Cardiac fibroblast (primary cell): ENCODE data around the gene MTF2.

Experiments used
- DNase-seq, 2 donors: peaks; one replicate each; pipeline versions ENCODE4 v3.0.0 to v3.0.0-alpha.2; 2010; ENCODE audit warnings: low read depth in 2 of 2
- H3K4me3 ChIP-seq, 2 donors: replicated peaks in 1 of 2; 1 replicate in 1 of 2; 2 replicates in 1 of 2; pipeline ENCODE4 v1.5.1; 2011; ENCODE audit warnings: low read depth in 2 of 2, low read length in 2 of 2, mild to moderate bottlenecking in 2 of 2, moderate library complexity in 1 of 2
- TF ChIP-seq, protein P1 (sequence below): IDR thresholded peaks from one replicate; pipeline ENCODE4 v1.5.1; 2011; ENCODE audit warnings: low read depth, mild to moderate bottlenecking, low read length, inconsistent platforms

MTF2 gene

DNA sequence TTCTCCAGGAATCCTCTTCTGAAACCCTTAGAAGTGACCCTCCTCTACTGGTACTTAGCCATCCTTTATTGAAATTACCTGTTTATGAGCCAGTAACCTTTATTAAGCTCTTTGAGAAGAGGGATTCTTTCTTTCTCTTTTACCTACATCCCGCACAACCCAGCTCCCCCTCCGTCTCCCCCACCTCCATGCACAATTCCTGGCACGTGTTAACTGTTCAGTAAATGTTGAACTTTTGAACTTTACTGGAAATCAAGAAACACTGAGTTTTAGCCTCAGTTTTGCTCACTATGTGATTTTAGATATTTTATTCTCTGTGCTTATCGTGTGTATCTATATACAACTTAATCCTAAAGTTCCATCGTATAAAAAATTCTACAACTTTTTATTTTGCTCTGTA lies 99.3 kb downstream of the MTF2 start:
- TF ChIP-seq, protein P1, sequence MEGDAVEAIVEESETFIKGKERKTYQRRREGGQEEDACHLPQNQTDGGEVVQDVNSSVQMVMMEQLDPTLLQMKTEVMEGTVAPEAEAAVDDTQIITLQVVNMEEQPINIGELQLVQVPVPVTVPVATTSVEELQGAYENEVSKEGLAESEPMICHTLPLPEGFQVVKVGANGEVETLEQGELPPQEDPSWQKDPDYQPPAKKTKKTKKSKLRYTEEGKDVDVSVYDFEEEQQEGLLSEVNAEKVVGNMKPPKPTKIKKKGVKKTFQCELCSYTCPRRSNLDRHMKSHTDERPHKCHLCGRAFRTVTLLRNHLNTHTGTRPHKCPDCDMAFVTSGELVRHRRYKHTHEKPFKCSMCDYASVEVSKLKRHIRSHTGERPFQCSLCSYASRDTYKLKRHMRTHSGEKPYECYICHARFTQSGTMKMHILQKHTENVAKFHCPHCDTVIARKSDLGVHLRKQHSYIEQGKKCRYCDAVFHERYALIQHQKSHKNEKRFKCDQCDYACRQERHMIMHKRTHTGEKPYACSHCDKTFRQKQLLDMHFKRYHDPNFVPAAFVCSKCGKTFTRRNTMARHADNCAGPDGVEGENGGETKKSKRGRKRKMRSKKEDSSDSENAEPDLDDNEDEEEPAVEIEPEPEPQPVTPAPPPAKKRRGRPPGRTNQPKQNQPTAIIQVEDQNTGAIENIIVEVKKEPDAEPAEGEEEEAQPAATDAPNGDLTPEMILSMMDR, result no peak
- H3K4me3 ChIP-seq, result peak overlapping the region; percentile 88 to 100
- peak; percentile 10 to 41 for DNase-seq

DNA sequence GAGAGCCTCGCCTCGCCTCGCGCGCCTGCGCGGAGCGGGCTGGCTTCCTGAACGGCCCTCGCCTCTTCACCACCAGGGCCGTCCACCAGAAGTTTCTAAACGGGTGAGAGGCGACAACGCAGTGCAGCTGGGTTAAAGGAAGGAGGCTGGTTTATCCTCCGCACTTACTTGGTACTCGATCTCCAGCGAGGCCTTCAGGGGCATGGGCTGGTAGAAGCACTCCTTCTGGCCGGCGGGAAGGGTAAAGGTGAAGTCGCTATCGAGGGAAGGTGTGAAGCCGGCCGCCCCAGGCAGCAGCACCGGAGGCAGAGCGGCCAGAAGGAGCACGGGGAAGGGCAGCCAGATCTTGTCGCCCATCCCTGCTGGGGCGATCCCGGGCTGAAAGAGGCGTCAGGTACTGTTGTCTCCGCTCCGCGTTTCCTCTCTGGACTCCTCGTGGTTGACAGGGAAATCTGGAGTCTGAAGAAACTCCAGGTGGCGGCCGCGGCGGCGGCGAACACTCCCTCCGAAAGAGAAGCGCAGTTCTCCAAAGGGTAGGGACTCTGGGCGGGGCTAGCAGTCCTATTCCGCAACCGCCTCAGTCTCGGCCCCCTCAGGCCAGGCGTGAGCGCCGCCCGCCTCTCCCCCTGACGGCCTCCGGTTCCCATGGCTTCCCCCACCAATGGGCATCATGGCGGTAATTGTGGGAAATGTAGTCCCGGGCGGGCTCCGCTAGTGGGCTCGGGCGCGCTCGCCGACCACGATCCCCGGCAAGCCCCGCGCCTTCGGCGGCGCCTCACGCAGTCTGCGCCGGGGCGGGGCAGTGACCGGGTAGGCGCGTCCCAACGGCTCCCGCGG lies 101.0 kb downstream of the MTF2 start, which contains the start of gene TMED5:
Gene TMED5 (minus strand): TSS at position 528 of the 837 bp plus-strand sequence. CDS start 171 bp downstream, at position 357.
- TF ChIP-seq, protein P1, result peak; percentile 16
- peak; percentile 99 for DNase-seq
- H3K4me3 ChIP-seq, result peak within 1 kb of the TSS; percentile 88 to 100

DNA sequence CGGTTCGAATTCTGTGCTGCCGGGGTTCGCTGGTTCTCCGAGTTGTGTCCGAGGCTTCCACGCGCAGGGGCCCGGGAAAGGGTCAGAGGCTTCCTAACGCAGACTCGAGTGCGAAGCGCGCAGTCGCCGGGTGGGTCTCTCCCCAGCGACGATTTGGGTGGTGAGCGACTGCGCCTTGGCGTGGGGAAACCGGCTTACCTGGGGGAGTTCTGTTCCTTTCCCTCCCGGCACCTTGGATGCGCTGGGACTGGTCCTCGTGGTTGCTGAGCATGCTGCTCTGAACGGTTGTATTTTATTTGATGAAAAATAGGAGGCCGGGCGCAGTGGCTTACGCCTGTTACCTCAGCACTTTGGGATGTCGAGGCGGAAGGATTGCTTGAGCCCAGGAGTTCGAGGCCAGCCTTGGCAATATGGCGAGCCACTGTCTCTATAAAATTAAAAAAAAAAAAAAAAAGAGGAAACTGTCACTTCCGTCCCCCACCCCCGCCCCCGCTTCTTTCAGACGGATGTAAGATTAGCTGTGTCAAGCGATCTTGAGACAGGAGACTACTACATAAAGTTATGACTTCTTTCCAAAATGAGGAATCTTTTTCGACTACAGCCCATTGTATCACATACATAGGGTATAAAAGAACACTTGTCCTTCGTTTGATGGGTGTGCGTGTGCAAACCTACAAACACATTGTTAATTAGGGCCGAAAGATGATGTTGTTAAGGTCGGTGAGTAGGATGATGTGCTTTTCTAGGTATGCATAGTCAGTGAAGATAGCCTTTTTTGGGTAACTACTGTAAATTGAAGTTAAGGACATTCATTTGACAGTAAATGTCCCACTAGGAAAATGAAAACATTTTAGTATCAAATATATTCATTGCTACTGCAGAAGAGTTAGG lies 101.9 kb downstream of the MTF2 start, which contains the start of gene CCDC18:
Gene CCDC18 (plus strand): TSS at position 2 of the 891 bp plus-strand sequence. CDS start 2,638 bp downstream, outside the sequence.
- H3K4me3 ChIP-seq, result peak within 1 kb of the TSS; percentile 88 to 100
- DNase-seq, result peak; percentile 28 to 65
- TF ChIP-seq, protein P1, result no peak

DNA sequence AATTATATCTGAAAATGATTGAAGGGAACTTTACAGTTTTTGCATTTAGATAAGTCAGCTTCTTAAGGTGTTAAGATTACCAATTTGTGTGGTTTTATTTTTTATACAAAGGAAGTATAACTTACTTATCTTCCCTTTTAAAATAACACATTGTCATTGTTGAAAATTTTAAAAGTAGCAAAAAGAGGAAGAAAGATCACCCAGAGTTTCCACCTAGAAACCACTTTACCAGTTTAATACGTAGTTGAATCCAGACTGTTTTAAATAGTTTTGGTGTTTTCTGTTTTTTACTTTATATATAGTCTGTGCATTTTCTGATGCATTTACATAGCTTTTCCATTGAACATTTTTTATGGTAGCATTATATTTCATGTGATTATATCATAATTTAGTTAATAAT lies 107.6 kb downstream of the MTF2 start:
- TF ChIP-seq, protein P1, result no peak
- no peak overlapping the region for H3K4me3 ChIP-seq
- no peak for DNase-seq
